GM23338 (cell line): ENCODE data around the gene ZNF511. TPM values are rescaled to one million over a fixed set of nuclear protein-coding genes. Genes with fewer than 3 reads are reported as not detected.
A peak's percentile ranks its signal among the peaks of the same experiment; 100 is the strongest.

Experiments used
- ATAC-seq: fragments of 200-7000 bp; cut with Tn5 transposase; 3 replicates; pipeline ENCODE4 v1.9.1; 2020
- DNase-seq: peaks from one replicate; pipeline ENCODE4 v3.0.0-alpha.2; 2015; ENCODE audit warnings: low spot score
- H2AFZ ChIP-seq: fragments of 200-600 bp; sonication (generic); 2 replicates; pipeline ENCODE4 v1.8.0; 2016; ENCODE audit warnings: antibody characterized with exemption, mild to moderate bottlenecking, moderate library complexity
- H3F3A ChIP-seq: fragments of 200-600 bp; sonication (generic); replicated peaks from 2 replicates; pipeline ENCODE4 v1.8.0; 2017; ENCODE audit warnings: antibody characterized with exemption, mixed run types, low read depth
- H3K27ac ChIP-seq: fragments of 200-600 bp; sonication (generic); 2 replicates; pipeline ENCODE4 v1.6.1; 2016; ENCODE audit warnings: low read depth
- H3K27me3 ChIP-seq: fragments of 200-600 bp; sonication (generic); 2 replicates; pipeline ENCODE4 v1.8.0; 2016; ENCODE audit warnings: mild to moderate bottlenecking, mixed run types, moderate library complexity; ENCODE audit not compliant: insufficient read depth
- H3K36me3 ChIP-seq: fragments of 200-600 bp; sonication (generic); 2 replicates; pipeline ENCODE4 v1.8.0; 2016; ENCODE audit warnings: mild to moderate bottlenecking; ENCODE audit not compliant: insufficient read depth
- H3K4me1 ChIP-seq: fragments of 200-600 bp; sonication (generic); 2 replicates; pipeline ENCODE4 v1.8.0; 2016; ENCODE audit warnings: mild to moderate bottlenecking, moderate library complexity; ENCODE audit not compliant: insufficient read depth
- H3K4me2 ChIP-seq: fragments of 200-600 bp; sonication (generic); 2 replicates; pipeline ENCODE4 v1.7.1; 2017; ENCODE audit warnings: mixed run types
- H3K4me3 ChIP-seq: fragments of 200-600 bp; sonication (generic); 2 replicates; pipeline ENCODE4 v1.6.1; 2016; ENCODE audit warnings: mixed run types
- H3K79me2 ChIP-seq: fragments of 200-600 bp; sonication (generic); replicated peaks from 2 replicates; pipeline ENCODE4 v1.8.0; 2017; ENCODE audit warnings: mild to moderate bottlenecking; ENCODE audit not compliant: insufficient read depth
- H3K9me2 ChIP-seq: fragments of 200-600 bp; sonication (generic); 2 replicates; pipeline ENCODE4 v1.8.0; 2017; ENCODE audit not compliant: insufficient read depth
- H4K20me1 ChIP-seq: fragments of 200-600 bp; sonication (generic); replicated peaks from 2 replicates; pipeline ENCODE4 v1.8.0; 2017; ENCODE audit warnings: mild to moderate bottlenecking; ENCODE audit not compliant: insufficient read depth
- H3K27ac Mint-ChIP-seq: 2 replicates; pipeline ENCODE4 v1.8.0; 2020; ENCODE audit warnings: inconsistent platforms, mild to moderate bottlenecking, moderate library complexity, mixed read lengths
- H3K27me3 Mint-ChIP-seq: 3 replicates; pipeline ENCODE4 v1.8.0; 2022; ENCODE audit warnings: low read depth, mild to moderate bottlenecking, moderate library complexity, mixed read lengths, inconsistent platforms; ENCODE audit not compliant: insufficient read depth, poor library complexity
- H3K36me3 Mint-ChIP-seq: 3 replicates; pipeline ENCODE4 v1.8.0; 2021; ENCODE audit warnings: low read depth, mild to moderate bottlenecking, inconsistent platforms, moderate library complexity, mixed read lengths
- H3K4me1 Mint-ChIP-seq: 3 replicates; pipeline ENCODE4 v1.8.0; 2020; ENCODE audit warnings: mild to moderate bottlenecking, inconsistent platforms, mixed read lengths
- H3K4me3 Mint-ChIP-seq: 3 replicates; pipeline ENCODE4 v1.8.0; 2021; ENCODE audit warnings: moderate library complexity, mild to moderate bottlenecking, inconsistent platforms, mixed read lengths
- H3K9me3 Mint-ChIP-seq: 3 replicates; pipeline ENCODE4 v1.8.0; 2020; ENCODE audit warnings: moderate library complexity, mild to moderate bottlenecking, inconsistent platforms, mixed read lengths
- EZH2 ChIP-seq: fragments of 200-600 bp; sonication (generic); IDR thresholded peaks from one replicate; pipeline ENCODE4 v1.8.0; 2017; ENCODE audit warnings: antibody characterized with exemption, mild to moderate bottlenecking, low read depth; ENCODE audit not compliant: unreplicated experiment
- EZH2phosphoT487 ChIP-seq: fragments of 200-600 bp; sonication (generic); IDR thresholded peaks from one replicate; pipeline ENCODE4 v1.8.1; 2018; ENCODE audit warnings: antibody characterized with exemption; ENCODE audit not compliant: unreplicated experiment
- POLR2AphosphoS5 ChIP-seq: IDR thresholded peaks from 2 replicates; pipeline ENCODE4 v1.6.1; 2016; ENCODE audit warnings: antibody characterized with exemption, low read depth
- ZNF331 ChIP-seq: fragments of 250-450 bp; sonication (Bioruptor Pico); IDR thresholded peaks from 2 replicates; pipeline ENCODE4 v1.5.0; 2020; ENCODE audit warnings: low read depth, mild to moderate bottlenecking, moderate library complexity
- polyA plus RNA-seq: library from polyadenylated mRNA; unstranded; fragments of >200 nt; fragmentation: Nextera tagmentation; extraction: Ambion mirVana; gene quantifications from 2 replicates; pipeline ENCODE4 v1.2.1, GENCODE V29; 2016
- total RNA-seq: library from RNA; depleted of rRNA; stranded (reverse); fragments of >200 nt; shearing (Covaris generic); gene quantifications from 2 replicates; pipeline ENCODE4 v1.2.3, GENCODE V29; 2014
- TF ChIP-seq, protein P1 (sequence below): IDR thresholded peaks from 2 replicates; pipeline ENCODE4 v1.6.1; 2016; ENCODE audit warnings: antibody characterized with exemption

The ZNF511 gene
- total and polyA plus RNA-seq, 2 experiments from 2014 or later = 41.3 to 104 TPM

DNA sequence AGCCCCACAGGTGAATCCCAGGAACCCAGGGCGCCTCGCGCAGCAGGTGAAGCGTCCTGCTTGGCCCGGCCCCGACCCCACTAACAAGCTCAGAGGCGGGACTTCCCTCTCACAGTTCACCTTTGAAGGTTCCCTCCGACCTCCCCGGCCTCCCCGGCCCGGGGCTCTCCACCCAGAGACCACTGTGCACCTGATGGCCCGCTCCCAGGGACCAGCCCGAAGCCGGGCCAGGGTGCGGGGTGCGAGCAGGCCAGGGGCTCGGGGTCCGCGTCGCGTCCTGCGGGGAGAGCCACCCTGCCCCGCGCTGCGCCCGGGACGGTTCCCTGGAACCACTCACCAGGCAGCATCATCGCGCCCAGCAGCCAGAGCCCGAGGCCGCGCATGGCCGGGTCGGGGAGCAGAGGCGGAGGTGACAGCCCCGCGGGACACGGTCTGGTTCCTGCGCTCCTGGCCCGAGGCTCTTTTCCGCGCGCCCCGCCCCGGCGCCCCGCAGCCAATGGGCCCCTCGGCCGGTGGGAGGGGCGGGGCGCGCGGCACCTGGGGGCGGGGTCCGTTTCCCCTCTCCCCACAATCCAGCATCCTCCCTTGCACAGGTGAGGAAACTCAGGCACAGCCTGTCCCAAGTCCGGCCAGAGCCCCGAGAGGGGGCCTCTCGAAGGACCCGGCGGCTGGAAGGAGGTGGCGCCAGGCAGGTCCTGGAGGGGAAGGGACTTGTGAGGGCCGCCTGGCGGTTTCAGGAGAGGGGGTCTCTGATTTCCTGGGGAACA lies 32.1 kb upstream of the ZNF511 start, which contains the start of gene ADAM8:
Gene ADAM8, minus strand, starts transcription at position 434 of the 767 bp plus-strand sequence. Its CDS starts 51 bp downstream, at position 383.
- H3K4me1 Mint-ChIP-seq = peaks cover 4% of the 10 kb centered on the region; the same call in 2 of the 3 replicates
- Histone ChIP-seq H3K79me2 (no peaks in the 10 kb centered on the region), H3K27ac (no peak within 1 kb of the TSS), H3K36me3 (no peaks in the 10 kb centered on the region), H3K27me3 (no peaks in the 10 kb centered on the region), H3K4me2 (peak within 1 kb of the TSS; percentile 87), H2AFZ (peak within 1 kb of the TSS; percentile 59), H3F3A (no peaks in the 10 kb centered on the region), H4K20me1 (no peaks in the 10 kb centered on the region), H3K4me1 (no peaks in the 10 kb centered on the region), H3K4me3 (peak within 1 kb of the TSS; percentile 61), H3K9me2 (no peaks in the 10 kb centered on the region)
- ATAC-seq (peak; percentile 85), DNase-seq (peak; percentile 88)
- H3K36me3 Mint-ChIP-seq = no peaks in the 10 kb centered on the region
- no peak within 1 kb of the TSS for H3K27ac Mint-ChIP-seq
- TF ChIP-seq EZH2phosphoT487 = no peak
- TF ChIP-seq, protein P1, sequence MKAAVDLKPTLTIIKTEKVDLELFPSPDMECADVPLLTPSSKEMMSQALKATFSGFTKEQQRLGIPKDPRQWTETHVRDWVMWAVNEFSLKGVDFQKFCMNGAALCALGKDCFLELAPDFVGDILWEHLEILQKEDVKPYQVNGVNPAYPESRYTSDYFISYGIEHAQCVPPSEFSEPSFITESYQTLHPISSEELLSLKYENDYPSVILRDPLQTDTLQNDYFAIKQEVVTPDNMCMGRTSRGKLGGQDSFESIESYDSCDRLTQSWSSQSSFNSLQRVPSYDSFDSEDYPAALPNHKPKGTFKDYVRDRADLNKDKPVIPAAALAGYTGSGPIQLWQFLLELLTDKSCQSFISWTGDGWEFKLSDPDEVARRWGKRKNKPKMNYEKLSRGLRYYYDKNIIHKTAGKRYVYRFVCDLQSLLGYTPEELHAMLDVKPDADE = no peak
- TF ChIP-seq EZH2 = no peak
- peak; percentile 42; the same call in 1 of the 2 replicates for TF ChIP-seq POLR2AphosphoS5
- TF ChIP-seq ZNF331 (CRISPR knock-in tag) = no peak
- H3K9me3 Mint-ChIP-seq = no peaks in the 10 kb centered on the region
- H3K4me3 Mint-ChIP-seq = peak within 1 kb of the TSS; percentile 57
- no peaks in the 10 kb centered on the region for H3K27me3 Mint-ChIP-seq

DNA sequence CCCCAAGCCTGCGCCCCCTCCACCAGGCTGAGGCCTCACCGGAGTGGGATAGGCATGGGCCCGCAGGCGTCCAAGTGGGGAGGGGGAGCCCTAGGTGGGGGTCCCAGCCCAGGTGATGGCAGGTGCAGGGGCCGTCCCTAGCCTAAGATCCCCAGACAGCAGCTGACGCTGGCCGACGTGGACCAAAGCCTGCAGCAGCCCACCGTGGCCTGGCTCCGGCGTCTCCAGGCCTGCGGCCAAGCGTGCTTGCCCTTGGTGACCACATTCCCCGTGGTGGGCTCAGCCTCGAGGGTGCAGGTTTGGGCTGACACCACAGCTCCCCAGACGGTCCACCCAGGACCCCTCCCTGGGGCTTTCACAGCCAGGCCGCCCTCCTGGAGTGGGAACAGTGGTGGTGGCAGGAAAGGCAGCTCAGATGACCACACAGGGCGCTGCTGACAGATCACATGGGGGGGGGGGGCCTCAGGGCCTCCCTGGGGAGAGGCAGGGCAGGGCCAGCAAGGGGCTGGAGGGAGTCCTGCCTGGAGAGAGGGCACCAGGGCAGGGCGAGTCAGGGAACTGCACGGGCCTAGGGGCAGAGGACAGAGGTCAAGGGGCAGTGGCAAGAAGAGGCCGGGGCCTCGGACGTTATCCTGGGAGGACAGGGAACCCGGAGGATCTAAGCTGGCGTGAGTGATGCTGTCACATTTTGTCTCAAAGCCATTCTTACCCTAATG lies 31.3 kb upstream of the ZNF511 start:
- Histone ChIP-seq H3K27ac (no peak overlapping the region), H3K36me3 (no peaks in the 10 kb centered on the region), H3K79me2 (no peaks in the 10 kb centered on the region), H3K4me1 (no peaks in the 10 kb centered on the region), H3K27me3 (no peaks in the 10 kb centered on the region), H3K4me3 (peak overlapping the region; percentile 61), H3F3A (no peaks in the 10 kb centered on the region), H2AFZ (no peak overlapping the region), H3K4me2 (peak overlapping the region; percentile 87), H4K20me1 (no peaks in the 10 kb centered on the region), H3K9me2 (no peaks in the 10 kb centered on the region)
- Mint-ChIP-seq H3K9me3 (no peaks in the 10 kb centered on the region), H3K27ac (no peak overlapping the region), H3K4me3 (no peak overlapping the region), H3K36me3 (peaks cover 7% of the 10 kb centered on the region), H3K27me3 (no peaks in the 10 kb centered on the region), H3K4me1 (peaks cover 4% of the 10 kb centered on the region; the same call in 2 of the 3 replicates)
- DNase-seq (no peak), ATAC-seq (peak; percentile 7)
- TF ChIP-seq, protein P1 = no peak
- 0 out of 2 replicates have a peak, but pooled peaks have one; percentile 18 for TF ChIP-seq POLR2AphosphoS5
